Bone marrow (tissue), 2 donors: ENCODE data around the gene NOC3L.
"Not testable (repeated sequence)": the region's sequence is repeated elsewhere in the genome, so short reads cannot be mapped to it uniquely, and the experiment has no call there.

Experiments used
- DNase-seq, 2 donors: peaks; one replicate each; lab custom pipeline; 2025; lab: John Stamatoyannopoulos, UW

NOC3L gene

GRCh38 chr10:94363251-94363565, 469 bp upstream of the NOC3L start:
- no peak for DNase-seq

- no peak for DNase-seq
Observed at GRCh38 chr10:94361171-94361794, 1.5 kb downstream of the NOC3L start.

GRCh38 chr10:94358480-94358879, 4.3 kb downstream of the NOC3L start:
- DNase-seq, result no peak

GRCh38 chr10:94357193-94357592, 5.5 kb downstream of the NOC3L start:
- DNase-seq, result no peak

- no peak for DNase-seq
Observed at GRCh38 chr10:94355841-94356240, 6.9 kb downstream of the NOC3L start.

- no peak for DNase-seq
Observed at GRCh38 chr10:94353336-94353735, 9.4 kb downstream of the NOC3L start.

- DNase-seq, result no peak
Observed at GRCh38 chr10:94351089-94351488, 11.7 kb downstream of the NOC3L start.

- DNase-seq, result not testable (repeated sequence)
Observed at GRCh38 chr10:94350500-94350899, 12.2 kb downstream of the NOC3L start.

- DNase-seq, result no peak
Observed at GRCh38 chr10:94349327-94349726, 13.4 kb downstream of the NOC3L start.

GRCh38 chr10:94344522-94345122, 18.1 kb downstream of the NOC3L start:
- DNase-seq, result no peak

- no peak for DNase-seq
Observed at GRCh38 chr10:94343151-94343550, 19.6 kb downstream of the NOC3L start.

GRCh38 chr10:94334857-94335256, 27.9 kb downstream of the NOC3L start:
- DNase-seq, result no peak

- no peak for DNase-seq
Observed at GRCh38 chr10:94333051-94333450, 29.7 kb downstream of the NOC3L start.

- no peak for DNase-seq
Observed at GRCh38 chr10:94328613-94329012, 34.1 kb downstream of the NOC3L start.

- DNase-seq, result no peak
Observed at GRCh38 chr10:94327649-94328048, 35.1 kb downstream of the NOC3L start.

- no peak for DNase-seq
Observed at GRCh38 chr10:94324609-94325233, 38.0 kb downstream of the NOC3L start.

- no peak for DNase-seq
Observed at GRCh38 chr10:94320285-94320914, 42.3 kb downstream of the NOC3L start.

- DNase-seq, result no peak
Observed at GRCh38 chr10:94316560-94316959, 46.2 kb downstream of the NOC3L start.

- no peak for DNase-seq
Observed at GRCh38 chr10:94315975-94316464, 46.7 kb downstream of the NOC3L start.

- no peak for DNase-seq
Observed at GRCh38 chr10:94315024-94315451, 47.7 kb downstream of the NOC3L start.

- DNase-seq, result no peak
Observed at GRCh38 chr10:94310369-94310768, 52.4 kb downstream of the NOC3L start.

- DNase-seq, result no peak
Observed at GRCh38 chr10:94308866-94309265, 53.9 kb downstream of the NOC3L start.

GRCh38 chr10:94307046-94307615, 55.6 kb downstream of the NOC3L start:
- no peak for DNase-seq
